Calu3 (cell line): ENCODE data around the gene KRT36. TPM values are rescaled to one million over a fixed set of nuclear protein-coding genes. Genes with fewer than 3 reads are reported as not detected.

ENCODE experiments used
- BruUV-seq: library from RNA; stranded (reverse); fragments of 400-500 nt; replicated peaks from 2 replicates; lab custom pipeline; 2021; lab: Mats Ljungman, UMichigan
- CTCF ChIA-PET: fragments of 300-600 bp; sonication (Branson Sonifier 250); formaldehyde crosslinking; loops from one replicate; lab custom pipeline; 2022; ENCODE audit warnings: antibody characterized with exemption; lab: Charles Lee
- DNase-seq: peaks from one replicate; pipeline ENCODE4 v3.0.0; 2022
- H3K27ac Mint-ChIP-seq: one replicate; pipeline ENCODE4 v1.8.0; 2022; ENCODE audit warnings: mixed read lengths; ENCODE audit not compliant: unreplicated experiment
- H3K27me3 Mint-ChIP-seq: one replicate; pipeline ENCODE4 v1.8.0; 2022; ENCODE audit warnings: mixed read lengths; ENCODE audit not compliant: unreplicated experiment
- H3K36me3 Mint-ChIP-seq: one replicate; pipeline ENCODE4 v1.8.0; 2022; ENCODE audit warnings: mild to moderate bottlenecking, moderate library complexity, mixed read lengths; ENCODE audit not compliant: insufficient read depth, unreplicated experiment
- H3K4me1 Mint-ChIP-seq: one replicate; pipeline ENCODE4 v1.8.0; 2022; ENCODE audit warnings: mild to moderate bottlenecking, low read depth, mixed read lengths; ENCODE audit not compliant: unreplicated experiment
- H3K4me3 Mint-ChIP-seq: one replicate; pipeline ENCODE4 v1.8.0; 2022; ENCODE audit warnings: mild to moderate bottlenecking, low read depth, moderate library complexity, mixed read lengths; ENCODE audit not compliant: unreplicated experiment
- H3K9me3 Mint-ChIP-seq: one replicate; pipeline ENCODE4 v1.8.0; 2022; ENCODE audit warnings: low read depth, mixed read lengths; ENCODE audit not compliant: unreplicated experiment
- CTCF ChIP-seq: fragments of 200-600 bp; IDR thresholded peaks from one replicate; pipeline ENCODE4 v1.8.0; 2022; ENCODE audit warnings: antibody characterized with exemption; ENCODE audit not compliant: unreplicated experiment
- intact Hi-C: fragments of 100-400 bp; cut with micrococcal nuclease; formaldehyde crosslinking; loops from one replicate; pipeline ENCODE4 v1.10.0; 2022; ENCODE audit not compliant: unreplicated experiment
- total RNA-seq: library from RNA; stranded (reverse); gene quantifications from 2 replicates; pipeline ENCODE4 v1.2.3, GENCODE V29; 2022

The KRT36 gene
- total RNA-seq, 1 experiment from 2014 or later: not detected

- CTCF ChIA-PET: interaction anchor here (0.9 kb wide), 1 partner anchor 10 kb away, joined by 3 read pairs; no protein-coding TSS in a partner anchor
- no peak for TF ChIP-seq CTCF
- BruUV-seq: no TSS peak
- no peak overlapping the region for H3K27ac Mint-ChIP-seq
- peaks cover 30% of the 10 kb centered on the region for H3K4me1 Mint-ChIP-seq
- no peaks in the 10 kb centered on the region for H3K9me3 Mint-ChIP-seq
- no peak overlapping the region for H3K4me3 Mint-ChIP-seq
- H3K36me3 Mint-ChIP-seq: no peaks in the 10 kb centered on the region
- DNase-seq: no peak
- intact Hi-C loops: loop anchor here (10.0 kb wide), 2 partner anchors 75 to 155 kb away; no protein-coding TSS in a partner anchor
- no peaks in the 10 kb centered on the region for H3K27me3 Mint-ChIP-seq
Measured at GRCh38 chr17:41490000-41490990, 585 bp upstream of the KRT36 start.

GRCh38 chr17:41486809-41487530 is 2.7 kb downstream of the KRT36 start:
- Mint-ChIP-seq H3K27me3 (no peaks in the 10 kb centered on the region), H3K9me3 (no peaks in the 10 kb centered on the region), H3K36me3 (no peaks in the 10 kb centered on the region), H3K27ac (no peak overlapping the region), H3K4me1 (peaks cover under 1% of the 10 kb centered on the region), H3K4me3 (no peak overlapping the region)
- peak; percentile 29 for TF ChIP-seq CTCF
- DNase-seq: peak; percentile 46
- BruUV-seq: no TSS peak
- CTCF ChIA-PET: interaction anchor here (0.7 to 1.1 kb wide), 4 partner anchors 9 to 69 kb away, joined by 3 to 4 read pairs (median 3); no protein-coding TSS in a partner anchor
- intact Hi-C loops: no loop called here

GRCh38 chr17:41486316-41486715 is 3.4 kb downstream of the KRT36 start:
- DNase-seq: no peak
- no TSS peak for BruUV-seq
- Mint-ChIP-seq H3K4me3 (no peak overlapping the region), H3K9me3 (no peaks in the 10 kb centered on the region), H3K4me1 (no peaks in the 10 kb centered on the region), H3K36me3 (no peaks in the 10 kb centered on the region), H3K27me3 (no peaks in the 10 kb centered on the region), H3K27ac (no peak overlapping the region)
- TF ChIP-seq CTCF: no peak
- intact Hi-C loops: no loop called here
- CTCF ChIA-PET: interaction anchor here (0.8 kb wide), 1 partner anchor 62 kb away, joined by 3 read pairs; no protein-coding TSS in a partner anchor
